ENCODE data around the gene ADORA1. TPM values are rescaled to one million over a fixed set of nuclear protein-coding genes. Genes with fewer than 3 reads are reported as not detected.

ADORA1 gene
- total and polyA plus RNA-seq, 2 of the 13 experiments (the other 11 are each of a cell fraction or from before 2014, with no cell fraction given): 0.11 TPM; not detected in 1

- FAIRE-seq (no peak), ATAC-seq (no peak), DNase-seq (ENCODE audit: low spot score) (no peak)
- Histone ChIP-seq H3K4me2 (ENCODE audit: low read depth, low read length) (no peak overlapping the region), H4K20me1 (ENCODE audit: insufficient read depth, low read length) (no peaks in the 10 kb centered on the region), H3K79me2 (ENCODE audit: insufficient read depth, low read length) (no peaks in the 10 kb centered on the region), H3K27ac (ENCODE audit: extremely low read length, insufficient read depth, low read length) (no peak overlapping the region), H3K4me3 (replicated peaks in 1 of 3; ENCODE audit: insufficient read depth in 1 of 3, low read depth in 2 of 3, low read length in 3 of 3) (no peak overlapping the region), H3K36me3 (replicated peaks in 1 of 2; ENCODE audit: control insufficient read depth in 1 of 2, insufficient read depth in 2 of 2, low read length in 2 of 2) (no peaks in the 10 kb centered on the region), H3K4me1 (ENCODE audit: insufficient read depth, low read length) (0 out of 2 replicates have a peak, but pooled peaks cover 6% of the 10 kb centered on the region), H3K9ac (ENCODE audit: insufficient read depth, low read depth, low read length) (no peak overlapping the region), H3K27me3 (ENCODE audit: control insufficient read depth in 1 of 2, insufficient read depth in 2 of 2, low read length in 2 of 2) (peaks cover 2 to 12% of the 10 kb centered on the region in 2 experiments; a peak in 4 of 5 replicates), H2AFZ (ENCODE audit: low read length) (no peak overlapping the region), H3K9me3 (ENCODE audit: low read length) (no peaks in the 10 kb centered on the region)
- no TSS peak for BruUV-seq (replicated peaks)
- ChIA-PET POLR2A (no interaction called here), CTCF (ENCODE audit: low intra/inter-chr PET ratio, low total read pairs) (no interaction called here)
- in situ Hi-C loops (cut with HindIII; ENCODE audit: extremely low pct_ligation_motif_present, low pct_unique_long_range_greater_than_20kb): no loop called here
- WGBS (ENCODE audit: low lambda C conversion rate): 45% methylated on average over 7 of the region's 7 CpGs
- TF ChIP-seq DPF2 (CRISPR knock-in tag; IDR thresholded peaks at IDR 0.05; ENCODE audit: borderline replicate concordance, low read depth) (no peak), ARID2 (CRISPR knock-in tag; IDR thresholded peaks at IDR 0.05; ENCODE audit: borderline replicate concordance) (no peak), ZNF605 (CRISPR knock-in tag; IDR thresholded peaks at IDR 0.05) (no peak), RCOR2 (CRISPR knock-in tag; IDR thresholded peaks at IDR 0.05) (no peak), CHCHD3 (CRISPR knock-in tag; IDR thresholded peaks at IDR 0.05) (no peak), SP2 (CRISPR knock-in tag; IDR thresholded peaks at IDR 0.05) (no peak), ELF1 (CRISPR knock-in tag; IDR thresholded peaks at IDR 0.05) (no peak)
- TF ChIP-seq, protein P1, sequence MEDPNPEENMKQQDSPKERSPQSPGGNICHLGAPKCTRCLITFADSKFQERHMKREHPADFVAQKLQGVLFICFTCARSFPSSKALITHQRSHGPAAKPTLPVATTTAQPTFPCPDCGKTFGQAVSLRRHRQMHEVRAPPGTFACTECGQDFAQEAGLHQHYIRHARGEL (CRISPR knock-in tag; IDR thresholded peaks at IDR 0.05): no peak
- intact Hi-C loops (cut with micrococcal nuclease; ENCODE audit: unreplicated experiment): no loop called here
Measured at GRCh38 chr1:203146537-203146936, 19.0 kb downstream of the ADORA1 start.

DNA sequence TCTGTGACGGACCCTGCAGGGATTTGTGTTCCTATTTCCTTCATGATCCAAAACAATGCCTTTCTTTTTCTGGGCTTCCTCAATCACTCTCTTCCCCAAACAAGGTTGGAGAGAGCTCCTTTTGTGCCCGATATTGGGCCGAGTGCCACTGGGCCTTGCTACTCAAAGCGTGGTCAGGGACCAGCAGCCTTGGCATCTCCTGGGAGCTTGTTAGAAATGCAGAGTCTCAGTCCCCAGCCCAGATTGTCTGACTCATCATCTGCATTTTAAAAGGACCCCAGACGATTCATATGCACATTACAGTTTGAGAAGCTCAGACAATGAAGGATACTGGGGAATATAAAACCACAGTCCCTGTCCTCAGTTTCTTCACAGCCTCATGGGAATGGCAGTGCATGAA, 19.9 kb downstream of the ADORA1 start:
- H3K27me3 ChIP-seq (ENCODE audit: control insufficient read depth in 1 of 2, insufficient read depth in 2 of 2, low read length in 2 of 2): peaks cover 2 to 13% of the 10 kb centered on the region in 2 experiments; a peak in 4 of 5 replicates
- ChIA-PET POLR2A (no interaction called here), CTCF (ENCODE audit: low intra/inter-chr PET ratio, low total read pairs) (no interaction called here)
- no peaks in the 10 kb centered on the region for H4K20me1 ChIP-seq (ENCODE audit: insufficient read depth, low read length)
- FAIRE-seq (no peak), ATAC-seq (no peak), DNase-seq (ENCODE audit: low spot score) (no peak)
- no peaks in the 10 kb centered on the region for H3K79me2 ChIP-seq (ENCODE audit: insufficient read depth, low read length)
- no peak overlapping the region for H3K4me3 ChIP-seq (replicated peaks in 1 of 3; ENCODE audit: insufficient read depth in 1 of 3, low read depth in 2 of 3, low read length in 3 of 3)
- no peak overlapping the region for H2AFZ ChIP-seq (ENCODE audit: low read length)
- no peak overlapping the region for H3K9ac ChIP-seq (ENCODE audit: insufficient read depth, low read depth, low read length)
- 64% methylated on average over 5 of the region's 5 CpGs for WGBS (ENCODE audit: low lambda C conversion rate)
- no peaks in the 10 kb centered on the region for H3K36me3 ChIP-seq (replicated peaks in 1 of 2; ENCODE audit: control insufficient read depth in 1 of 2, insufficient read depth in 2 of 2, low read length in 2 of 2)
- no peak overlapping the region for H3K4me2 ChIP-seq (ENCODE audit: low read depth, low read length)
- intact Hi-C loops (cut with micrococcal nuclease; ENCODE audit: unreplicated experiment): no loop called here
- 0 out of 2 replicates have a peak, but pooled peaks cover 6% of the 10 kb centered on the region for H3K4me1 ChIP-seq (ENCODE audit: insufficient read depth, low read length)
- H3K27ac ChIP-seq (ENCODE audit: extremely low read length, insufficient read depth, low read length): no peak overlapping the region
- in situ Hi-C loops (cut with HindIII; ENCODE audit: extremely low pct_ligation_motif_present, low pct_unique_long_range_greater_than_20kb): no loop called here
- no peaks in the 10 kb centered on the region for H3K9me3 ChIP-seq (ENCODE audit: low read length)
- no TSS peak for BruUV-seq (replicated peaks)
- TF ChIP-seq SOX6 (IDR thresholded peaks at IDR 0.05): no peak
- TF ChIP-seq SOX6 (CRISPR knock-in tag; IDR thresholded peaks at IDR 0.05): no peak
- TF ChIP-seq, protein P2, sequence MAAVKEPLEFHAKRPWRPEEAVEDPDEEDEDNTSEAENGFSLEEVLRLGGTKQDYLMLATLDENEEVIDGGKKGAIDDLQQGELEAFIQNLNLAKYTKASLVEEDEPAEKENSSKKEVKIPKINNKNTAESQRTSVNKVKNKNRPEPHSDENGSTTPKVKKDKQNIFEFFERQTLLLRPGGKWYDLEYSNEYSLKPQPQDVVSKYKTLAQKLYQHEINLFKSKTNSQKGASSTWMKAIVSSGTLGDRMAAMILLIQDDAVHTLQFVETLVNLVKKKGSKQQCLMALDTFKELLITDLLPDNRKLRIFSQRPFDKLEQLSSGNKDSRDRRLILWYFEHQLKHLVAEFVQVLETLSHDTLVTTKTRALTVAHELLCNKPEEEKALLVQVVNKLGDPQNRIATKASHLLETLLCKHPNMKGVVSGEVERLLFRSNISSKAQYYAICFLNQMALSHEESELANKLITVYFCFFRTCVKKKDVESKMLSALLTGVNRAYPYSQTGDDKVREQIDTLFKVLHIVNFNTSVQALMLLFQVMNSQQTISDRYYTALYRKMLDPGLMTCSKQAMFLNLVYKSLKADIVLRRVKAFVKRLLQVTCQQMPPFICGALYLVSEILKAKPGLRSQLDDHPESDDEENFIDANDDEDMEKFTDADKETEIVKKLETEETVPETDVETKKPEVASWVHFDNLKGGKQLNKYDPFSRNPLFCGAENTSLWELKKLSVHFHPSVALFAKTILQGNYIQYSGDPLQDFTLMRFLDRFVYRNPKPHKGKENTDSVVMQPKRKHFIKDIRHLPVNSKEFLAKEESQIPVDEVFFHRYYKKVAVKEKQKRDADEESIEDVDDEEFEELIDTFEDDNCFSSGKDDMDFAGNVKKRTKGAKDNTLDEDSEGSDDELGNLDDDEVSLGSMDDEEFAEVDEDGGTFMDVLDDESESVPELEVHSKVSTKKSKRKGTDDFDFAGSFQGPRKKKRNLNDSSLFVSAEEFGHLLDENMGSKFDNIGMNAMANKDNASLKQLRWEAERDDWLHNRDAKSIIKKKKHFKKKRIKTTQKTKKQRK (IDR thresholded peaks at IDR 0.05; ENCODE audit: low read length): no peak
- no peak for TF ChIP-seq TFAP4 (IDR thresholded peaks at IDR 0.05; ENCODE audit: borderline replicate concordance, low read depth)
- no peak for TF ChIP-seq HIVEP1 (CRISPR knock-in tag; IDR thresholded peaks at IDR 0.05)
- no peak for TF ChIP-seq SATB2 (CRISPR knock-in tag; IDR thresholded peaks at IDR 0.05)
- no peak for TF ChIP-seq ZNF569 (CRISPR knock-in tag; IDR thresholded peaks at IDR 0.05; ENCODE audit: borderline replicate concordance)
- TF ChIP-seq ZNF430 (CRISPR knock-in tag; IDR thresholded peaks at IDR 0.05): no peak
- TF ChIP-seq KLF6 (CRISPR knock-in tag; IDR thresholded peaks at IDR 0.05): no peak

All from HepG2 (cell line).